CD1c-positive myeloid dendritic cell (primary cell): ENCODE results near the gene GNB1.
A peak's percentile ranks its signal among the peaks of the same experiment; 100 is the strongest.
"Not testable (repeated sequence)": the region's sequence is repeated elsewhere in the genome, so short reads cannot be mapped to it uniquely, and the experiment has no call there.

Source experiments
- DNase-seq: peaks from one replicate; pipeline ENCODE4 v3.0.0-alpha.2; 2016; ENCODE audit errors: extremely low spot score

The GNB1 gene

GRCh38 chr1:1890506-1891348, at the start of gene GNB1:
Gene GNB1 (minus strand): TSS chr1:1891087. CDS start chr1:1825453, 65,634 bp downstream.
- DNase-seq: peak; percentile 95

- DNase-seq: no peak
Observed at GRCh38 chr1:1940123-1940425, 49.2 kb upstream of the GNB1 start.

- no peak for DNase-seq
Observed at GRCh38 chr1:1939296-1940122, 48.6 kb upstream of the GNB1 start.

GRCh38 chr1:1938613-1939295, 47.9 kb upstream of the GNB1 start:
- DNase-seq: no peak

- no peak for DNase-seq
Observed at GRCh38 chr1:1938276-1938573, 47.3 kb upstream of the GNB1 start.

- DNase-seq: no peak
Observed at GRCh38 chr1:1937549-1938275, 46.8 kb upstream of the GNB1 start.

GRCh38 chr1:1937061-1937460, 46.2 kb upstream of the GNB1 start:
- no peak for DNase-seq

- not testable (repeated sequence) for DNase-seq
Observed at GRCh38 chr1:1934848-1935247, 44.0 kb upstream of the GNB1 start.

- no peak for DNase-seq
Observed at GRCh38 chr1:1929639-1930545, 39.0 kb upstream of the GNB1 start.

GRCh38 chr1:1929102-1929638, 38.3 kb upstream of the GNB1 start:
- DNase-seq: no peak

- DNase-seq: no peak
Observed at GRCh38 chr1:1928231-1929101, 37.6 kb upstream of the GNB1 start.

- no peak for DNase-seq
Observed at GRCh38 chr1:1927751-1928150, 36.9 kb upstream of the GNB1 start.

GRCh38 chr1:1926886-1927660, 36.2 kb upstream of the GNB1 start:
- DNase-seq: no peak

- no peak for DNase-seq
Observed at GRCh38 chr1:1926346-1926811, 35.5 kb upstream of the GNB1 start.

GRCh38 chr1:1925437-1926345, 34.8 kb upstream of the GNB1 start:
- DNase-seq: no peak

- no peak for DNase-seq
Observed at GRCh38 chr1:1924849-1925248, 34.0 kb upstream of the GNB1 start.

- DNase-seq: no peak
Observed at GRCh38 chr1:1924386-1924785, 33.5 kb upstream of the GNB1 start.
